NCI-H146 treated with DMSO at 0.1 percent for 48 hours (cell line): Measurements from ENCODE around the gene ABCD1.
"Not testable (repeated sequence)": the region's sequence is repeated elsewhere in the genome, so short reads cannot be mapped to it uniquely, and the experiment has no call there.

Source experiments
- DNase-seq: peaks from one replicate; lab custom pipeline; 2025; ENCODE audit not compliant: unreplicated experiment; lab: John Stamatoyannopoulos, UW

ABCD1 gene

GRCh38 chrX:153693216-153694086, 31.2 kb upstream of the ABCD1 start:
- no peak for DNase-seq

GRCh38 chrX:153694256-153694655, 30.4 kb upstream of the ABCD1 start:
- not testable (repeated sequence) for DNase-seq

GRCh38 chrX:153694687-153695270, 29.9 kb upstream of the ABCD1 start:
- DNase-seq: no peak

GRCh38 chrX:153696100-153696499, 28.6 kb upstream of the ABCD1 start:
- DNase-seq: no peak

- DNase-seq: not testable (repeated sequence)
Observed at GRCh38 chrX:153696538-153696937, 28.1 kb upstream of the ABCD1 start.

- DNase-seq: not testable (repeated sequence)
Observed at GRCh38 chrX:153696986-153697722, 27.5 kb upstream of the ABCD1 start.

GRCh38 chrX:153697924-153698865, 26.5 kb upstream of the ABCD1 start:
- no peak for DNase-seq

- DNase-seq: not testable (repeated sequence)
Observed at GRCh38 chrX:153699210-153699783, 25.4 kb upstream of the ABCD1 start.

- not testable (repeated sequence) for DNase-seq
Observed at GRCh38 chrX:153699784-153700371, 24.8 kb upstream of the ABCD1 start.

GRCh38 chrX:153700376-153700945, 24.2 kb upstream of the ABCD1 start:
- no peak for DNase-seq

- no peak for DNase-seq
Observed at GRCh38 chrX:153700967-153701366, 23.7 kb upstream of the ABCD1 start.

GRCh38 chrX:153701706-153702105, 22.9 kb upstream of the ABCD1 start:
- DNase-seq: no peak

GRCh38 chrX:153702336-153703035, 22.2 kb upstream of the ABCD1 start:
- DNase-seq: no peak

GRCh38 chrX:153703036-153703370, 21.7 kb upstream of the ABCD1 start:
- DNase-seq: no peak

GRCh38 chrX:153704021-153704526, 20.6 kb upstream of the ABCD1 start:
- DNase-seq: no peak

GRCh38 chrX:153704631-153705402, 19.8 kb upstream of the ABCD1 start:
- not testable (repeated sequence) for DNase-seq

- DNase-seq: not testable (repeated sequence)
Observed at GRCh38 chrX:153705403-153706060, 19.1 kb upstream of the ABCD1 start.

GRCh38 chrX:153706799-153707198, 17.9 kb upstream of the ABCD1 start:
- DNase-seq: no peak
